ENCODE data around the gene RETREG3.
A peak's percentile ranks its signal among the peaks of the same experiment; 100 is the strongest.
"Not testable (repeated sequence)": the region's sequence is repeated elsewhere in the genome, so short reads cannot be mapped to it uniquely, and the experiment has no call there.

The RETREG3 gene

DNA sequence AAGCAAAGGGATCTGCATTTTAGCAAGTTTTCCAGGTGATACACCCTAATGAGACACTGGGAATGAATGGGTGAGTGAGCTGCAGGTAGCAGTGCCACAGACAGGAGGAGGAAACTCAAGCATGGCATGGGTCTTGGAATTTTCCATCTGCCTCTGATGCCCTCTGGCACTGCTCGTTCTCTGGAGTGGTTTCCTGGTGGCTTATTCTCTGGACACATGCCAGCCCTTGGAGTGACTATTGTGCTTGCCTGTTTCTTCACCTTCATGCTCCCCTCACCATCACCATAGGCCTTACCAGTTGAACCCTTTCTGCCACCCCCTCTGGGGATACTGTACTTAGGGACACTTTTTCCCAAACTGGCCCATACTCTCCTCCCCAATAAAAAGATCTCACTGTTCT is 45.6 kb downstream of the RETREG3 start:
- Histone ChIP-seq H3K36me3 (ENCODE audit: control insufficient read depth in 1 of 2, insufficient read depth in 2 of 2, low read length in 2 of 2) (peaks cover 24 to 31% of the 10 kb centered on the region in 2 donors), H3K9me3 (ENCODE audit: control insufficient read depth in 1 of 2, low read length in 2 of 2) (no peaks in the 10 kb centered on the region), H3K27me3 (ENCODE audit: control insufficient read depth in 1 of 2, insufficient read depth in 2 of 2, low read length in 2 of 2) (no peaks in the 10 kb centered on the region), H3K9ac (ENCODE audit: low read depth in 1 of 2, low read length in 2 of 2) (peak overlapping the region; percentile 96 to 98), H3K4me1 (ENCODE audit: control insufficient read depth in 1 of 2, insufficient read depth in 2 of 2, low read length in 2 of 2) (peaks cover 33 to 50% of the 10 kb centered on the region in 2 donors), H3K27ac (ENCODE audit: low read depth, low read length) (no peak overlapping the region), H3K4me3 (ENCODE audit: low read depth in 1 of 2, low read length in 2 of 2) (peak overlapping the region; percentile 84 to 98)

DNA sequence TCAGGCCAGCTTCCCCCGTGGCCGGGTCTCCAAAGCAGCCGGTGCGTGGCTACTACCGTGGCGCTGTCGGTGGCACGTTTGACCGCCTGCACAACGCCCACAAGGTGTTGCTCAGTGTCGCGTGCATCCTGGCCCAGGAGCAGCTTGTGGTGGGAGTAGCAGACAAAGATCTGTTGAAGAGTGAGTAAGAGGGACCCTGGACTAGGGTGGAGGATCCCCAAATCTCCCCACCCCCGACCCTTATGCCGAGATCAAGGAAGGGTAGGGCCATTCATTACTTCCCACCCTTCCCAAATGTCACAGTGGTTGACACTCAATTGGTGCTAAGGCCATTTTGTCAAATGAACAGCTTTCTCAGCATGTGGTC is 46.0 kb downstream of the RETREG3 start:
- H3K4me1 ChIP-seq (ENCODE audit: control insufficient read depth in 1 of 2, insufficient read depth in 2 of 2, low read length in 2 of 2): peaks cover 29 to 47% of the 10 kb centered on the region in 2 donors
- no peak overlapping the region for H3K27ac ChIP-seq (ENCODE audit: low read depth, low read length)

GRCh38 chr17:42562388-42563142 is 46.6 kb downstream of the RETREG3 start:
- no peaks in the 10 kb centered on the region for H3K27me3 ChIP-seq (ENCODE audit: control insufficient read depth in 1 of 2, insufficient read depth in 2 of 2, low read length in 2 of 2)
- peak overlapping the region; percentile 96 to 98 for H3K9ac ChIP-seq (ENCODE audit: low read depth in 1 of 2, low read length in 2 of 2)
- peaks cover 29 to 43% of the 10 kb centered on the region in 2 donors for H3K4me1 ChIP-seq (ENCODE audit: control insufficient read depth in 1 of 2, insufficient read depth in 2 of 2, low read length in 2 of 2)
- H3K9me3 ChIP-seq (ENCODE audit: control insufficient read depth in 1 of 2, low read length in 2 of 2): no peaks in the 10 kb centered on the region
- H3K36me3 ChIP-seq (ENCODE audit: control insufficient read depth in 1 of 2, insufficient read depth in 2 of 2, low read length in 2 of 2): peaks cover 23 to 29% of the 10 kb centered on the region in 2 donors
- H3K4me3 ChIP-seq (ENCODE audit: low read depth in 1 of 2, low read length in 2 of 2): peak overlapping the region; percentile 84 to 98
- H3K27ac ChIP-seq (ENCODE audit: low read depth, low read length): peak overlapping the region; percentile 69

More for the DNA sequence above, 46.0 kb downstream of the RETREG3 start:
- H3K9me3 ChIP-seq (ENCODE audit: control insufficient read depth in 1 of 2, low read length in 2 of 2): no peaks in the 10 kb centered on the region
- H3K9ac ChIP-seq (ENCODE audit: low read depth in 1 of 2, low read length in 2 of 2): peak overlapping the region; percentile 96 to 98
- H3K36me3 ChIP-seq (ENCODE audit: control insufficient read depth in 1 of 2, insufficient read depth in 2 of 2, low read length in 2 of 2): peaks cover 23 to 29% of the 10 kb centered on the region in 2 donors
- H3K27me3 ChIP-seq (ENCODE audit: control insufficient read depth in 1 of 2, insufficient read depth in 2 of 2, low read length in 2 of 2): no peaks in the 10 kb centered on the region
- H3K4me3 ChIP-seq (ENCODE audit: low read depth in 1 of 2, low read length in 2 of 2): peak overlapping the region; percentile 84 to 98

DNA sequence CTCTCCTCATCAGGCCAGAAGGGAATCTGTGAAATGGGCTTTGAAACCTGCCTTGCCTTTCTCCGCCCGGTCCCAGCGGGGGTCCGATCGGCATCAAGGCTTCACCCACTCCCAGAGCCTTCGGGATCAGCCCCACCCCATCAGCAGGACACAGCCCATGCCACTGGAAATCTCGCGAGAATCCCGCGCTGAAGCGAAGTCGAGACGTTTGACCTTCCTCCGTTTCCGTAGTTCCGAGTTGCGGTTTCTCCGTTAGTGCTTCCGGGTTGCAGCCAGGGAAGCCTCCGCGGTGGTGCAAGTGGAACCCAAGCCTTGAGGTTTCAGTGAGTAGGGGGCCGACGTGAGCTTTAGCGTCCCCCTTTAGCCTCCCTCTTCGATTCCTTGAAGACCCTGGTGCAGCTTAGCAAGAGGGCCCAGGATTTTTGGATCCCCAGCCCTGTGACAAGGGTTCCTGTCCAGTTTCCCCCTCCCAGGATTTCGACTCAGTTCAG is 47.2 kb downstream of the RETREG3 start, which contains the start of gene COASY:
TSS of gene COASY (plus strand) at position 252 of the 491 bp plus-strand sequence. CDS start 475 bp downstream, outside the sequence.
- Histone ChIP-seq H3K27ac (ENCODE audit: low read depth, low read length) (peak within 1 kb of the TSS; percentile 69), H3K27me3 (ENCODE audit: control insufficient read depth in 1 of 2, insufficient read depth in 2 of 2, low read length in 2 of 2) (no peaks in the 10 kb centered on the region), H3K4me3 (ENCODE audit: low read depth in 1 of 2, low read length in 2 of 2) (peak within 1 kb of the TSS; percentile 84 to 98), H3K9me3 (ENCODE audit: control insufficient read depth in 1 of 2, low read length in 2 of 2) (no peaks in the 10 kb centered on the region), H3K4me1 (ENCODE audit: control insufficient read depth in 1 of 2, insufficient read depth in 2 of 2, low read length in 2 of 2) (peaks cover 29 to 41% of the 10 kb centered on the region in 2 donors), H3K9ac (ENCODE audit: low read depth in 1 of 2, low read length in 2 of 2) (peak within 1 kb of the TSS; percentile 96 to 98), H3K36me3 (ENCODE audit: control insufficient read depth in 1 of 2, insufficient read depth in 2 of 2, low read length in 2 of 2) (peaks cover 23 to 29% of the 10 kb centered on the region in 2 donors)

GRCh38 chr17:42560246-42560645 is 48.9 kb downstream of the RETREG3 start:
- no peak overlapping the region for H3K9ac ChIP-seq (ENCODE audit: low read depth in 1 of 2, low read length in 2 of 2)
- peaks cover 12 to 15% of the 10 kb centered on the region in 2 donors for H3K36me3 ChIP-seq (ENCODE audit: control insufficient read depth in 1 of 2, insufficient read depth in 2 of 2, low read length in 2 of 2)
- H3K4me3 ChIP-seq (ENCODE audit: low read depth in 1 of 2, low read length in 2 of 2): no peak overlapping the region
- H3K4me1 ChIP-seq (ENCODE audit: control insufficient read depth in 1 of 2, insufficient read depth in 2 of 2, low read length in 2 of 2): peaks cover 23 to 33% of the 10 kb centered on the region in 2 donors
- H3K9me3 ChIP-seq (ENCODE audit: control insufficient read depth in 1 of 2, low read length in 2 of 2): no peaks in the 10 kb centered on the region
- H3K27me3 ChIP-seq (ENCODE audit: control insufficient read depth in 1 of 2, insufficient read depth in 2 of 2, low read length in 2 of 2): no peaks in the 10 kb centered on the region
- no peak overlapping the region for H3K27ac ChIP-seq (ENCODE audit: low read depth, low read length)

GRCh38 chr17:42559075-42559474 is 50.1 kb downstream of the RETREG3 start:
- no peak overlapping the region for H3K27ac ChIP-seq (ENCODE audit: low read depth, low read length)
- peaks cover 25 to 33% of the 10 kb centered on the region in 2 donors for H3K4me1 ChIP-seq (ENCODE audit: control insufficient read depth in 1 of 2, insufficient read depth in 2 of 2, low read length in 2 of 2)
- H3K27me3 ChIP-seq (ENCODE audit: control insufficient read depth in 1 of 2, insufficient read depth in 2 of 2, low read length in 2 of 2): no peaks in the 10 kb centered on the region
- H3K9ac ChIP-seq (ENCODE audit: low read depth in 1 of 2, low read length in 2 of 2): no peak overlapping the region
- H3K4me3 ChIP-seq (ENCODE audit: low read depth in 1 of 2, low read length in 2 of 2): no peak overlapping the region
- peaks cover under 1 to 3% of the 10 kb centered on the region in 2 donors for H3K36me3 ChIP-seq (ENCODE audit: control insufficient read depth in 1 of 2, insufficient read depth in 2 of 2, low read length in 2 of 2)
- no peaks in the 10 kb centered on the region for H3K9me3 ChIP-seq (ENCODE audit: control insufficient read depth in 1 of 2, low read length in 2 of 2)

GRCh38 chr17:42555961-42556617 is 53.1 kb downstream of the RETREG3 start:
- H3K27me3 ChIP-seq (ENCODE audit: control insufficient read depth in 1 of 2, insufficient read depth in 2 of 2, low read length in 2 of 2); H3K9ac ChIP-seq (ENCODE audit: low read depth in 1 of 2, low read length in 2 of 2); H3K4me3 ChIP-seq (ENCODE audit: low read depth in 1 of 2, low read length in 2 of 2); H3K27ac ChIP-seq (ENCODE audit: low read depth, low read length); H3K36me3 ChIP-seq (ENCODE audit: control insufficient read depth in 1 of 2, insufficient read depth in 2 of 2, low read length in 2 of 2); H3K9me3 ChIP-seq (ENCODE audit: control insufficient read depth in 1 of 2, low read length in 2 of 2): not testable (repeated sequence)
- peaks cover 10 to 14% of the 10 kb centered on the region in 2 donors for H3K4me1 ChIP-seq (ENCODE audit: control insufficient read depth in 1 of 2, insufficient read depth in 2 of 2, low read length in 2 of 2)

GRCh38 chr17:42555122-42555622 is 54.0 kb downstream of the RETREG3 start:
- peak overlapping the region; percentile 85 for H3K27ac ChIP-seq (ENCODE audit: low read depth, low read length)
- H3K9me3 ChIP-seq (ENCODE audit: control insufficient read depth in 1 of 2, low read length in 2 of 2): no peaks in the 10 kb centered on the region
- H3K36me3 ChIP-seq (ENCODE audit: control insufficient read depth in 1 of 2, insufficient read depth in 2 of 2, low read length in 2 of 2): no peaks in the 10 kb centered on the region
- peak overlapping the region; percentile 84 to 95 for H3K4me3 ChIP-seq (ENCODE audit: low read depth in 1 of 2, low read length in 2 of 2)
- no peaks in the 10 kb centered on the region for H3K27me3 ChIP-seq (ENCODE audit: control insufficient read depth in 1 of 2, insufficient read depth in 2 of 2, low read length in 2 of 2)
- H3K4me1 ChIP-seq (ENCODE audit: control insufficient read depth in 1 of 2, insufficient read depth in 2 of 2, low read length in 2 of 2): peaks cover 10 to 14% of the 10 kb centered on the region in 2 donors
- H3K9ac ChIP-seq (ENCODE audit: low read depth in 1 of 2, low read length in 2 of 2): peak overlapping the region; percentile 81 to 90

GRCh38 chr17:42554250-42555121 is 54.7 kb downstream of the RETREG3 start:
- no peaks in the 10 kb centered on the region for H3K9me3 ChIP-seq (ENCODE audit: control insufficient read depth in 1 of 2, low read length in 2 of 2)
- H3K4me1 ChIP-seq (ENCODE audit: control insufficient read depth in 1 of 2, insufficient read depth in 2 of 2, low read length in 2 of 2): peaks cover 10 to 14% of the 10 kb centered on the region in 2 donors
- H3K9ac ChIP-seq (ENCODE audit: low read depth in 1 of 2, low read length in 2 of 2): peak overlapping the region; percentile 81 to 90
- H3K4me3 ChIP-seq (ENCODE audit: low read depth in 1 of 2, low read length in 2 of 2): peak overlapping the region; percentile 84 to 95
- H3K27ac ChIP-seq (ENCODE audit: low read depth, low read length): peak overlapping the region; percentile 85
- no peaks in the 10 kb centered on the region for H3K36me3 ChIP-seq (ENCODE audit: control insufficient read depth in 1 of 2, insufficient read depth in 2 of 2, low read length in 2 of 2)
- no peaks in the 10 kb centered on the region for H3K27me3 ChIP-seq (ENCODE audit: control insufficient read depth in 1 of 2, insufficient read depth in 2 of 2, low read length in 2 of 2)

All from duodenal mucosa (tissue), 2 donors.